ENCODE measurements around the gene PLA2G2A.
A peak's percentile ranks its signal among the peaks of the same experiment; 100 is the strongest.

GRCh38 chr1:19945914-19946313 is 33.5 kb downstream of the PLA2G2A start:
- TF ChIP-seq GATA2 (IDR thresholded peaks at IDR 0.05; ENCODE audit: low read depth, low read length) (0 out of 2 replicates have a peak, but pooled peaks have one; percentile 24), GATA3 (IDR thresholded peaks at IDR 0.05; ENCODE audit: low read depth, low read length) (no peak)

Data from SH-SY5Y (cell line).